ENCODE results near the gene ZNFX1.

GRCh38 chr20:49234831-49235230 is 43.0 kb downstream of the ZNFX1 start:
- TF ChIP-seq ZBTB21 (CRISPR knock-in tag; IDR thresholded peaks at IDR 0.05; ENCODE audit: borderline replicate concordance), result no peak
- TF ChIP-seq CTCF (IDR thresholded peaks at IDR 0.05), result no peak
- TF ChIP-seq NR3C1 (CRISPR knock-in tag; conservative IDR thresholded peaks at IDR 0.05; ENCODE audit: low read depth), result no peak
- no peak for TF ChIP-seq IRF2 (CRISPR knock-in tag; IDR thresholded peaks at IDR 0.05; ENCODE audit: borderline replicate concordance, low read depth)
- no peak for TF ChIP-seq ZNF416 (CRISPR knock-in tag; IDR thresholded peaks at IDR 0.05)
- TF ChIP-seq TEAD4 (CRISPR knock-in tag; IDR thresholded peaks at IDR 0.05), result no peak
- no peak for TF ChIP-seq MAX (CRISPR knock-in tag; IDR thresholded peaks at IDR 0.05)
- TF ChIP-seq ZNF512 (CRISPR knock-in tag; IDR thresholded peaks at IDR 0.05; ENCODE audit: borderline replicate concordance), result no peak
- TF ChIP-seq USF1 (CRISPR knock-in tag; IDR thresholded peaks at IDR 0.05), result no peak
- TF ChIP-seq NR2C2 (CRISPR knock-in tag; IDR thresholded peaks at IDR 0.05), result no peak
- TF ChIP-seq FOXJ3 (CRISPR knock-in tag; IDR thresholded peaks at IDR 0.05; ENCODE audit: borderline replicate concordance), result no peak
- no peak for TF ChIP-seq HMGA2 (CRISPR knock-in tag; IDR thresholded peaks at IDR 0.05)
- TF ChIP-seq ZSCAN18 (CRISPR knock-in tag; IDR thresholded peaks at IDR 0.05), result no peak
- TF ChIP-seq ZNF396 (CRISPR knock-in tag; IDR thresholded peaks at IDR 0.05; ENCODE audit: borderline replicate concordance), result no peak

Data from WTC11 (cell line).